SW480 (cell line): ENCODE results near the gene LRP5.
"Not testable (repeated sequence)": the region's sequence is repeated elsewhere in the genome, so short reads cannot be mapped to it uniquely, and the experiment has no call there.

Source experiments
- DNase-seq: peaks from one replicate; pipeline ENCODE4 v3.0.0-alpha.2; 2016; ENCODE audit warnings: low spot score

The LRP5 gene

GRCh38 chr11:68282141-68282860 is 30.1 kb upstream of the LRP5 start:
- peak; percentile 59 for DNase-seq

- DNase-seq = no peak
These were observed 29.5 kb upstream of the LRP5 start for GRCh38 chr11:68282861-68283230.

- DNase-seq = not testable (repeated sequence)
These were observed 27.8 kb upstream of the LRP5 start for GRCh38 chr11:68284588-68284987.

GRCh38 chr11:68287419-68287818 is 25.0 kb upstream of the LRP5 start:
- DNase-seq = no peak

GRCh38 chr11:68289456-68289855 is 22.9 kb upstream of the LRP5 start:
- DNase-seq = no peak

- no peak for DNase-seq
These were observed 18.7 kb upstream of the LRP5 start for GRCh38 chr11:68293708-68294107.

GRCh38 chr11:68295271-68295670 is 17.1 kb upstream of the LRP5 start:
- no peak for DNase-seq

GRCh38 chr11:68295940-68296339 is 16.5 kb upstream of the LRP5 start:
- no peak for DNase-seq

- no peak for DNase-seq
These were observed 15.9 kb upstream of the LRP5 start for GRCh38 chr11:68296344-68297051.

GRCh38 chr11:68297052-68297378 is 15.4 kb upstream of the LRP5 start:
- DNase-seq = no peak

GRCh38 chr11:68297494-68297811 is 14.9 kb upstream of the LRP5 start:
- no peak for DNase-seq

GRCh38 chr11:68297812-68298658 is 14.4 kb upstream of the LRP5 start:
- peak; percentile 95 for DNase-seq

- DNase-seq = peak; percentile 76
These were observed 13.5 kb upstream of the LRP5 start for GRCh38 chr11:68298659-68299516.

- not testable (repeated sequence) for DNase-seq
These were observed 12.9 kb upstream of the LRP5 start for GRCh38 chr11:68299517-68299879.

GRCh38 chr11:68300076-68300830 is 12.1 kb upstream of the LRP5 start:
- no peak for DNase-seq

GRCh38 chr11:68302256-68302655 is 10.1 kb upstream of the LRP5 start:
- no peak for DNase-seq

- DNase-seq = peak; percentile 98
These were observed 9.7 kb upstream of the LRP5 start for GRCh38 chr11:68302670-68303069.

- no peak for DNase-seq
These were observed 9.3 kb upstream of the LRP5 start for GRCh38 chr11:68303083-68303482.

GRCh38 chr11:68303982-68304780 is 8.2 kb upstream of the LRP5 start:
- DNase-seq = no peak

- DNase-seq = no peak
These were observed 5.8 kb upstream of the LRP5 start for GRCh38 chr11:68306636-68307035.

GRCh38 chr11:68308068-68308467 is 4.3 kb upstream of the LRP5 start:
- no peak for DNase-seq
